Lung (tissue), 12 donors: ENCODE data around the gene SCARB1. TPM values are rescaled to one million over a fixed set of nuclear protein-coding genes. Genes with fewer than 3 reads are reported as not detected.
A peak's percentile ranks its signal among the peaks of the same experiment; 100 is the strongest.

Experiments used
- ATAC-seq: fragments of 200-7000 bp; cut with Tn5 transposase; one replicate; pipeline ENCODE4 v1.9.1; 2020; ENCODE audit warnings: moderate number of reproducible peaks; ENCODE audit not compliant: insufficient read depth, low FRiP score
- DNase-seq, 3 donors: peaks; one replicate each; pipeline ENCODE4 v3.0.0-alpha.2; 2013 to 2017
- H3K27ac ChIP-seq, 2 donors: one replicate each; pipeline ENCODE4 v1.5.1; 2013; ENCODE audit warnings: mild to moderate bottlenecking in 2 of 2, moderate library complexity in 2 of 2, control low read depth in 1 of 2, inconsistent platforms in 1 of 2, low read depth in 1 of 2, low read length in 1 of 2
- H3K27me3 ChIP-seq, 3 donors: one replicate each; pipeline ENCODE4 v1.5.1; 2013; ENCODE audit warnings: low read length in 2 of 3; ENCODE audit not compliant: control insufficient read depth in 3 of 3, insufficient read depth in 3 of 3
- H3K36me3 ChIP-seq, 4 donors: one replicate each; pipeline ENCODE4 v1.5.1; 2013; ENCODE audit warnings: low read length in 4 of 4, mild to moderate bottlenecking in 1 of 4, moderate library complexity in 1 of 4; ENCODE audit not compliant: control insufficient read depth in 4 of 4, insufficient read depth in 4 of 4
- H3K4me1 ChIP-seq, 5 donors: one replicate each; pipeline ENCODE4 v1.5.1; 2013; ENCODE audit warnings: low read length in 5 of 5, mild to moderate bottlenecking in 2 of 5, moderate library complexity in 1 of 5; ENCODE audit not compliant: control insufficient read depth in 5 of 5, insufficient read depth in 5 of 5
- H3K4me3 ChIP-seq: one replicate; pipeline ENCODE4 v1.5.1; 2013; ENCODE audit warnings: mild to moderate bottlenecking, control low read depth, moderate library complexity
- H3K9ac ChIP-seq, 2 donors: one replicate each; pipeline ENCODE4 v1.5.1; 2013; ENCODE audit warnings: low read length in 2 of 2, control low read depth in 1 of 2; ENCODE audit not compliant: insufficient read depth in 1 of 2
- H3K9me3 ChIP-seq, 4 donors: one replicate each; pipeline ENCODE4 v1.5.1; 2013; ENCODE audit warnings: low read length in 3 of 4, mild to moderate bottlenecking in 1 of 4, moderate library complexity in 1 of 4; ENCODE audit not compliant: control insufficient read depth in 4 of 4, insufficient read depth in 3 of 4
- CTCF ChIP-seq: IDR thresholded peaks from 2 replicates; pipeline ENCODE4 v1.5.1; 2012; ENCODE audit warnings: mild to moderate bottlenecking; ENCODE audit errors: control extremely low read depth, extremely low read depth
- WGBS, 2 donors: extraction: QIAGEN DNeasy Blood & Tissue Kit; methylation state at CpG; one replicate each; pipeline ENCODE4 v1.1.7; 2013; 5-methylcytosine and 5-hydroxymethylcytosine counted together
- polyA plus RNA-seq, 2 donors: library from polyadenylated mRNA; stranded (reverse); fragments of 200-250 nt; gene quantifications; one replicate each; pipeline ENCODE4 v1.2.1, GENCODE V29; 2013
- total RNA-seq, 2 donors: library from RNA; depleted of rRNA in 1 of 2; stranded (reverse); fragments of >200 nt in 1 of 2; gene quantifications; one replicate each; pipeline ENCODE4 v1.2.1, GENCODE V29; 2014 to 2021
- donor health status: control.
- donor health status: control.
- donor health status: Bipolar disorder and iron deficiency.
- donor health status: healthy.
- donor health status: DM: yes; HTN: yes; CAD: no.

SCARB1 gene
- total and polyA plus RNA-seq, 4 donors: 11.9 to 31.3 (median 28.8) TPM

GRCh38 chr12:124837958-124838803 is 25.5 kb downstream of the SCARB1 start:
- no peak for ATAC-seq
- Histone ChIP-seq H3K9me3 (no peaks in the 10 kb centered on the region), H3K27me3 (no peaks in the 10 kb centered on the region), H3K27ac (peak overlapping the region in 1 of 2 donors; percentile 46), H3K4me3 (no peak overlapping the region), H3K36me3 (no peaks in the 10 kb centered on the region), H3K4me1 (peaks cover 0 to 34% (median 10%) of the 10 kb centered on the region in 5 donors), H3K9ac (no peak overlapping the region)
- no peak for TF ChIP-seq CTCF
- WGBS, 2 donors: 65 to 81% methylated on average over 16 of the region's 16 CpGs
- DNase-seq: peak; percentile 75 to 87 (median 76)

- H3K9me3 ChIP-seq: no peaks in the 10 kb centered on the region
- WGBS, 2 donors: 78 to 89% methylated on average over 4 of the region's 4 CpGs
- no peak for ATAC-seq
- no peaks in the 10 kb centered on the region for H3K27me3 ChIP-seq
- TF ChIP-seq CTCF: no peak
- H3K27ac ChIP-seq: no peak overlapping the region
- peaks cover 0 to 26% (median 10%) of the 10 kb centered on the region in 5 donors for H3K4me1 ChIP-seq
- H3K36me3 ChIP-seq: no peaks in the 10 kb centered on the region
- no peak overlapping the region for H3K4me3 ChIP-seq
- H3K9ac ChIP-seq: no peak overlapping the region
- no peak for DNase-seq
Observed at GRCh38 chr12:124837249-124837897, 26.3 kb downstream of the SCARB1 start.

- TF ChIP-seq CTCF: no peak
- WGBS, 2 donors: 80 to 98% methylated on average over 6 of the region's 6 CpGs
- DNase-seq (no peak), ATAC-seq (no peak)
- Histone ChIP-seq H3K4me1 (peaks cover 0 to 19% (median 10%) of the 10 kb centered on the region in 5 donors), H3K36me3 (no peaks in the 10 kb centered on the region), H3K27me3 (no peaks in the 10 kb centered on the region), H3K9me3 (no peaks in the 10 kb centered on the region), H3K9ac (no peak overlapping the region), H3K27ac (no peak overlapping the region), H3K4me3 (no peak overlapping the region)
Observed at GRCh38 chr12:124836759-124837158, 26.9 kb downstream of the SCARB1 start.
